Measurements from ENCODE around the gene PLEKHG1. TPM values are rescaled to one million over a fixed set of nuclear protein-coding genes. Genes with fewer than 3 reads are reported as not detected.

Gene PLEKHG1
- polyA plus RNA-seq, 1 donor from 2014 or later: 2.6 TPM

- Histone ChIP-seq H3K9me2 (ENCODE audit: insufficient read depth, low read length) (no peaks in the 10 kb centered on the region), H3K27ac (ENCODE audit: low read length) (no peak overlapping the region), H3K4me2 (ENCODE audit: low read length) (no peak overlapping the region), H2AFZ (ENCODE audit: low read depth, low read length) (no peak overlapping the region), H3K27me3 (ENCODE audit: insufficient read depth, low read depth, low read length) (no peaks in the 10 kb centered on the region), H3K4me3 (ENCODE audit: low read length) (no peak overlapping the region), H3K9me3 (ENCODE audit: low read length) (no peaks in the 10 kb centered on the region), H3K79me2 (replicated peaks; ENCODE audit: insufficient read depth, low read length) (peaks cover 28% of the 10 kb centered on the region), H3K36me3 (ENCODE audit: insufficient read depth, low read length) (no peaks in the 10 kb centered on the region), H3F3A (ENCODE audit: insufficient read depth, low read length, poor library complexity, severe bottlenecking) (no peaks in the 10 kb centered on the region), H4K20me1 (ENCODE audit: insufficient read depth) (no peaks in the 10 kb centered on the region), H3K9ac (ENCODE audit: low read length) (no peak overlapping the region)
- TF ChIP-seq RAD21 (conservative IDR thresholded peaks at IDR 0.05): no peak
- no peak for TF ChIP-seq CTCF (IDR thresholded peaks at IDR 0.05; ENCODE audit: poor library complexity, severe bottlenecking)
- no peak for TF ChIP-seq REST (IDR thresholded peaks at IDR 0.05; ENCODE audit: borderline replicate concordance)
- TF ChIP-seq SMC3 (conservative IDR thresholded peaks at IDR 0.05; ENCODE audit: poor library complexity): no peak
- no peak for TF ChIP-seq TAF1 (IDR thresholded peaks at IDR 0.05; ENCODE audit: low read depth)
- no peak for TF ChIP-seq MXI1 (conservative IDR thresholded peaks at IDR 0.05; ENCODE audit: poor library complexity, severe bottlenecking)
- no peak for TF ChIP-seq EZH2 (IDR thresholded peaks at IDR 0.05; ENCODE audit: borderline replicate concordance, insufficient read depth, low read length, poor library complexity, severe bottlenecking)
- no peak for TF ChIP-seq POLR2AphosphoS5 (IDR thresholded peaks at IDR 0.05)
- TF ChIP-seq EP300 (conservative IDR thresholded peaks at IDR 0.05; ENCODE audit: poor library complexity, severe bottlenecking): no peak
Observed at GRCh38 chr6:150605333-150605732, 5.6 kb downstream of the PLEKHG1 start.

- H3K4me3 ChIP-seq (ENCODE audit: low read length): no peak overlapping the region
- H2AFZ ChIP-seq (ENCODE audit: low read depth, low read length): no peak overlapping the region
- no peaks in the 10 kb centered on the region for H3K36me3 ChIP-seq (ENCODE audit: insufficient read depth, low read length)
- no peaks in the 10 kb centered on the region for H4K20me1 ChIP-seq (ENCODE audit: insufficient read depth)
- no peaks in the 10 kb centered on the region for H3K27me3 ChIP-seq (ENCODE audit: insufficient read depth, low read depth, low read length)
- H3K9me2 ChIP-seq (ENCODE audit: insufficient read depth, low read length): no peaks in the 10 kb centered on the region
- no peaks in the 10 kb centered on the region for H3K9me3 ChIP-seq (ENCODE audit: low read length)
- no peak overlapping the region for H3K4me2 ChIP-seq (ENCODE audit: low read length)
- TF ChIP-seq POLR2AphosphoS5 (IDR thresholded peaks at IDR 0.05): no peak
- no peak for TF ChIP-seq REST (IDR thresholded peaks at IDR 0.05; ENCODE audit: borderline replicate concordance)
- TF ChIP-seq EP300 (conservative IDR thresholded peaks at IDR 0.05; ENCODE audit: poor library complexity, severe bottlenecking): no peak
- no peak for TF ChIP-seq SMC3 (conservative IDR thresholded peaks at IDR 0.05; ENCODE audit: poor library complexity)
- TF ChIP-seq EZH2 (IDR thresholded peaks at IDR 0.05; ENCODE audit: borderline replicate concordance, insufficient read depth, low read length, poor library complexity, severe bottlenecking): no peak
- TF ChIP-seq MXI1 (conservative IDR thresholded peaks at IDR 0.05; ENCODE audit: poor library complexity, severe bottlenecking): no peak
- no peak for TF ChIP-seq RAD21 (conservative IDR thresholded peaks at IDR 0.05)
- no peak for TF ChIP-seq CTCF (IDR thresholded peaks at IDR 0.05; ENCODE audit: poor library complexity, severe bottlenecking)
- no peak for TF ChIP-seq TAF1 (IDR thresholded peaks at IDR 0.05; ENCODE audit: low read depth)
- no peak overlapping the region for H3K27ac ChIP-seq (ENCODE audit: low read length)
- H3K9ac ChIP-seq (ENCODE audit: low read length): no peak overlapping the region
- H3F3A ChIP-seq (ENCODE audit: insufficient read depth, low read length, poor library complexity, severe bottlenecking): no peaks in the 10 kb centered on the region
- peaks cover 26% of the 10 kb centered on the region for H3K79me2 ChIP-seq (replicated peaks; ENCODE audit: insufficient read depth, low read length)
Observed at GRCh38 chr6:150606168-150606591, 6.5 kb downstream of the PLEKHG1 start.

Data from neural cell (in vitro differentiated cells).